Transverse colon (tissue), 3 donors: ENCODE results near the gene PCED1B.

Experiments used
- CTCF ChIP-seq, 5 experiments: fragments of 200-600 bp in 3 of 5; fragments of 450-650 bp in 2 of 5; sonication (generic) in 3 of 5; IDR thresholded peaks; 1 replicate in 2 of 5; 2 replicates in 3 of 5; pipeline ENCODE4 v1.5.1; 2016 to 2017; ENCODE audit warnings: antibody characterized with exemption in 5 of 5, inconsistent platforms in 3 of 5, mild to moderate bottlenecking in 2 of 5, moderate library complexity in 1 of 5
- EP300 ChIP-seq: sonication (generic); formaldehyde crosslinking; IDR thresholded peaks from one replicate; pipeline ENCODE4 v1.6.1; 2017; ENCODE audit warnings: antibody characterized with exemption, low read depth
- POLR2A ChIP-seq: fragments of 450-650 bp; IDR thresholded peaks from one replicate; pipeline ENCODE4 v1.6.1; 2016; ENCODE audit warnings: antibody characterized with exemption, mild to moderate bottlenecking, moderate library complexity

GRCh38 chr12:47219243-47219642 lies 139.8 kb downstream of the PCED1B start:
- TF ChIP-seq CTCF (IDR thresholded peaks at IDR 0.05) (no peak), EP300 (no peak), POLR2A (no peak)
